Measurements from ENCODE around the gene PFAS.

The PFAS gene

DNA sequence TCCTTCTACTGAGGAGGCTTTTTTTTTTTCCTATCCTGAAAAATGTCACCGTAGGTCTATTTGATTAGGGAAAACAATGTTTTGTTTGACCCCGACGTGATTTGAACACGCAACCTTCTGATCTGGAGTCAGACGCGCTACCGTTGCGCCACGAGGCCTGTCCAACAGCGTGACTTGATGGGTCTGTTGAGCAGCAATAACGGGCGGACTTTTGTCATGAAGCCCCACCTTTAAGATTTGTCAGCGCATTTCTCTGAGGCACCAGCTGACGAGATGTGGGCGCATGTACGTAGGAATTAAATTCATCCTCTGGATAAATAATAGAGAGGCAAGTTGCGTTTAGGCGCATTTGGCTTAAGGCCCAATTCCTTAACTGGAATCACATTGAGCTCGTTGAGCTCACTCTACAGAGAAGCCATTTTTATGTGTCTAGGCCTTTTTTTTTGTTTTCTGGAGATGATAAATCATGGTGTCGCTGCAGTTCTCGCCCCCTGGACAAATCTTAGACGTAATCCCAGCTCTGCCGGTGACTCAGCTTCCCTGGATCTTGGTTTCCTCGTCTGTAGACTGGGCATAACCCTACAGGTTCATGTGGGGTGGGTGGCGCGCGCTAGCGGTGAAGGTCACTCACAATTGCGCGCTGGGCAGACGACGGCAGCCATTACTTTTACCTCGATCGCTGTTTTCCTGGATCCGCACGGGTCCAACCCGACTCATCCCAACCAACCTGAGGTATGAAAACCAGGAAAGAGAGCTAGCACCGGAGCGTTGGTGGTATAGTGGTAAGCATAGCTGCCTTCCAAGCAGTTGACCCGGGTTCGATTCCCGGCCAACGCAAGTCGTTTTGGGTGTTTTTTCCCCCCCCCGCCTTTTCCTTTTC, 28.1 kb upstream of the PFAS start:
- WGBS = under 1% methylated on average over 45 of the region's 45 CpGs
- Histone ChIP-seq H3K27ac (ENCODE audit: low read depth, low read length) (peak overlapping the region; percentile 74), H3K9ac (ENCODE audit: low read depth, low read length) (peak overlapping the region; percentile 82), H3K27me3 (ENCODE audit: insufficient read depth, low read length) (no peaks in the 10 kb centered on the region), H3K36me3 (ENCODE audit: insufficient read depth, low read length) (no peaks in the 10 kb centered on the region), H3K9me3 (ENCODE audit: insufficient read depth, low read depth, low read length) (no peaks in the 10 kb centered on the region), H3K4me3 (ENCODE audit: low read length) (peak overlapping the region; percentile 75), H3K4me1 (ENCODE audit: insufficient read depth, low read length) (no peaks in the 10 kb centered on the region)

DNA sequence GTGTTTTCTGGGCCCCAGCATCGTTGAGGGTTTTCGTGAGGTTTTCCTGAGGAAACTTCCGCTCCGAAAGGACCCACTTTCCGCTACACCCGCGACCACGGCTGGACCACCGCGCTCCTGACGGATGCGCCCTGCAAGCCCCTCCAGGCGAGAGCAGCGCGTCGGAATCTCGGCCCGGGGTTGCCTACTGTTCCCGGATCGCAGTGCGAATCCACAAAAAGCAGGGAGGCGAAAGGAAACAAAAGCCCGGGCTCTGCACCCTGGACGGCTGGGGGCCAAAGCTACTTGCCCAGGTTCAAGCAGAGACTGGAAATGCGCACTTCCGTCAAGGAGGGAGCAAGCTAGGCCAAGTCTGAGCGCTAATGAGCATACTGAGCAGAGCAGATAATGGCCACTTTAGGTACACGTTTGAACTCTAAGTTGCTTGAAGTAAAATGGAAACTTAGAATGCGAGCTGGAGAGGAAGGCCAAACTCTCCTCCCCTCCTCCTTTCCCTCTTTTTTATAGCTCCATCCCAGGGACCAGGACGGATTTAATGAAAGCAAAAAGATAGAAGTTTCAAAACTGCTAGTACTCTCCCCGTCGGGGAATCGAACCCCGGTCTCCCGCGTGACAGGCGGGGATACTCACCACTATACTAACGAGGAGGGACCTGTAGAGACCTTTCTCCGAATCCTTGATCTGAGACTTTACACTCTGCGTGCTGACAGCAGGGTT, 27.3 kb upstream of the PFAS start:
- no peaks in the 10 kb centered on the region for H3K27me3 ChIP-seq (ENCODE audit: insufficient read depth, low read length)
- peak overlapping the region; percentile 68 for H3K27ac ChIP-seq (ENCODE audit: low read depth, low read length)

GRCh38 chr17:8222380-8222629, 26.8 kb upstream of the PFAS start:
- Histone ChIP-seq H3K4me1 (ENCODE audit: insufficient read depth, low read length) (0 out of 2 replicates have a peak, but pooled peaks cover 3% of the 10 kb centered on the region), H3K27me3 (ENCODE audit: insufficient read depth, low read length) (no peaks in the 10 kb centered on the region), H3K9ac (ENCODE audit: low read depth, low read length) (no peak overlapping the region), H3K4me3 (ENCODE audit: low read length) (peak overlapping the region; percentile 75), H3K9me3 (ENCODE audit: insufficient read depth, low read depth, low read length) (no peaks in the 10 kb centered on the region), H3K36me3 (ENCODE audit: insufficient read depth, low read length) (peaks cover 1% of the 10 kb centered on the region; the same call in 1 of the 2 replicates), H3K27ac (ENCODE audit: low read depth, low read length) (no peak overlapping the region; the same call in 1 of the 2 replicates)
- under 1% methylated on average over 9 of the region's 9 CpGs for WGBS

More for the DNA sequence above, 27.3 kb upstream of the PFAS start:
- Histone ChIP-seq H3K9ac (ENCODE audit: low read depth, low read length) (peak overlapping the region; percentile 81), H3K4me1 (ENCODE audit: insufficient read depth, low read length) (no peaks in the 10 kb centered on the region), H3K9me3 (ENCODE audit: insufficient read depth, low read depth, low read length) (no peaks in the 10 kb centered on the region), H3K36me3 (ENCODE audit: insufficient read depth, low read length) (no peaks in the 10 kb centered on the region), H3K4me3 (ENCODE audit: low read length) (peak overlapping the region; percentile 75)
- under 1% methylated on average over 40 of the region's 40 CpGs for WGBS

DNA sequence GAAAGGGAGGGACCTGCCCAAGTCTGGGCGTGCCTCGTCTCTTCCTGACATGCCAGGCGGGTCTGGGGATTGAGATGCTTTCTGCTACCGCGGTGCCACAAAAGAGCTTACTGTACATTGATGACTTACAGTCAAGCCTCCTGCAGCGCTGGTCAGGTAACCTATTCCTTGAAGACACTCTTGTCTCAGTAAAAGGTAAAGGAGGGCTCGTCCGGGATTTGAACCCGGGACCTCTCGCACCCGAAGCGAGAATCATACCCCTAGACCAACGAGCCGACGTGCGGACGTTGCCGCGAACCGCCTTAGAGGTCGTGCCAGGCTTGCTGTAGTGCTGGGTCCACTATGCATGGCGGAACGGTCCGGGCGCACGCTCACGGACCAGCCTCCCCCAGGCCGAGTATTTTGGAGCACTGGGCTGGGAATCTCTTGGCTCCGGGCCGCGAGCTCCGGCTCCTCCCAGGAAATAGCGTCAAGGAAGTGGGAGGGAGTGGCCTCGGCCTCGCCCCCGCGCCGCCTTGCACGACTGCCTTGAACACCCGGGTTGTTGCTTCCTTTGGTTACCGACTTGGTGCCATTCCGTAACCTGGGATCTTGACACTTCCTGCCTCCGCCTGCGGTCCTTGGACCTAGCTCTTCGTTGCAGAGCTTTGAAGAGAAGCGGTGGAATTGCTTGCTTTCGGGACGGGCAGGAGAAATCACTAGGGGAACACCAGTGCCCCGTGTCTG, 26.3 kb upstream of the PFAS start:
- Histone ChIP-seq H3K36me3 (ENCODE audit: insufficient read depth, low read length) (peaks cover 6% of the 10 kb centered on the region), H3K4me3 (ENCODE audit: low read length) (peak overlapping the region; percentile 75), H3K27ac (ENCODE audit: low read depth, low read length) (peak overlapping the region; percentile 91), H3K27me3 (ENCODE audit: insufficient read depth, low read length) (no peaks in the 10 kb centered on the region), H3K9me3 (ENCODE audit: insufficient read depth, low read depth, low read length) (no peaks in the 10 kb centered on the region), H3K9ac (ENCODE audit: low read depth, low read length) (peak overlapping the region; percentile 72), H3K4me1 (ENCODE audit: insufficient read depth, low read length) (0 out of 2 replicates have a peak, but pooled peaks cover 4% of the 10 kb centered on the region)
- under 1% methylated on average over 49 of the region's 49 CpGs for WGBS

GRCh38 chr17:8223356-8224126, 25.5 kb upstream of the PFAS start:
- 4% methylated on average over 27 of the region's 27 CpGs for WGBS
- Histone ChIP-seq H3K27ac (ENCODE audit: low read depth, low read length) (peak overlapping the region; percentile 91), H3K9ac (ENCODE audit: low read depth, low read length) (peak overlapping the region; percentile 72), H3K4me1 (ENCODE audit: insufficient read depth, low read length) (0 out of 2 replicates have a peak, but pooled peaks cover 4% of the 10 kb centered on the region), H3K9me3 (ENCODE audit: insufficient read depth, low read depth, low read length) (no peaks in the 10 kb centered on the region), H3K4me3 (ENCODE audit: low read length) (peak overlapping the region; percentile 75), H3K36me3 (ENCODE audit: insufficient read depth, low read length) (peaks cover 14% of the 10 kb centered on the region), H3K27me3 (ENCODE audit: insufficient read depth, low read length) (no peaks in the 10 kb centered on the region)

DNA sequence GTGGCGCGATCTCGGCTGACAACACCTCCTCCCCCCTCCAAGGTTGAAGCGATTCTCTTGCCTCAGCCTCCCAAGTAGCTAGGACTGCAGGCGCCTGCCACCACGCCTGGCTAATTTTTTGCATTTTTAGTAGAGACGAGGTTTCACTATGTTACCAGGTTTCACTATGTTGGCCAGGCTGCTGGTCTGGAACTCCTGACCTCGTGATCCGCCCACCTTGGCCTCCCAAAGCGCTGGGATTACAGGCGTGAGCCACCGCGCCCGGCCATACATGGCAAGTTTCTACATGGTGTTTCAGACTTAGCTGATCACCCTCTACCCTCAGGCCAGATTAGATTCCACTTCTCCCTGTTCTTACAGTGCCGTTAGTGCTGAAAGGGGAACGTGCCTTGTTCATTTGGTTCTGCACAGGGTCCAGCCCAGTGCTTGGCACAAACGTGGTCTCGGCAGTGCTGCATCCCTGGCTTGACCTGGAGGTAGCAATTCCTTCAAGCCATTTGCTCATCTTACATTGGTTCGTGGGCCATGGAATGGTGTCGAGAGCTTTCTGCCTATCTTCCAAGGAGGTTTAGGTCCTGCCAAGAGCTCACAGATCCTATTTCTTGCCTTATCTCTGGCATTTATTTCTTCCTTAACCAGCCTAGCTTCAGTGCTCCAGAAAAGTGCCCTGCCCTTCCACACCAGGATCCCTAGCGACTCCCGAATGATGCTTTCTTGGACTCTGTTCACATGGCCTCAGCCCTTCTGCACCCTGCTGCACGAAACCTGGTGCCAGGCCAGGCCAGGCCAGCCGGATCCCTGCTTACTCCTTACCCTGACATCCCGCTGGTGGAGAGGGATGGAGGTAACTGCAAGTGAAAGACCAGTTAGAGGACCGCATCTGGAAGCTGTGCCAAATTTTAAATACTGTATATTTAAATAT, 23.9 kb upstream of the PFAS start:
- Histone ChIP-seq H3K27ac (ENCODE audit: low read depth, low read length) (no peak overlapping the region), H3K9ac (ENCODE audit: low read depth, low read length) (no peak overlapping the region), H3K4me1 (ENCODE audit: insufficient read depth, low read length) (0 out of 2 replicates have a peak, but pooled peaks cover 4% of the 10 kb centered on the region), H3K36me3 (ENCODE audit: insufficient read depth, low read length) (peaks cover 30% of the 10 kb centered on the region), H3K27me3 (ENCODE audit: insufficient read depth, low read length) (no peaks in the 10 kb centered on the region), H3K9me3 (ENCODE audit: insufficient read depth, low read depth, low read length) (no peaks in the 10 kb centered on the region), H3K4me3 (ENCODE audit: low read length) (no peak overlapping the region)
- WGBS = 94% methylated on average over 25 of the region's 26 CpGs

- H3K27me3 ChIP-seq (ENCODE audit: insufficient read depth, low read length) = no peaks in the 10 kb centered on the region
- H3K9me3 ChIP-seq (ENCODE audit: insufficient read depth, low read depth, low read length) = no peaks in the 10 kb centered on the region
- 0 out of 2 replicates have a peak, but pooled peaks cover 4% of the 10 kb centered on the region for H3K4me1 ChIP-seq (ENCODE audit: insufficient read depth, low read length)
- H3K27ac ChIP-seq (ENCODE audit: low read depth, low read length) = peak overlapping the region; percentile 84; the same call in 1 of the 2 replicates
- H3K36me3 ChIP-seq (ENCODE audit: insufficient read depth, low read length) = peaks cover 38% of the 10 kb centered on the region
- WGBS = 34% methylated on average over 20 of the region's 20 CpGs
- H3K9ac ChIP-seq (ENCODE audit: low read depth, low read length) = peak overlapping the region; percentile 52
- peak overlapping the region; percentile 68 for H3K4me3 ChIP-seq (ENCODE audit: low read length)
Observed at GRCh38 chr17:8225813-8226535, 23.1 kb upstream of the PFAS start.

DNA sequence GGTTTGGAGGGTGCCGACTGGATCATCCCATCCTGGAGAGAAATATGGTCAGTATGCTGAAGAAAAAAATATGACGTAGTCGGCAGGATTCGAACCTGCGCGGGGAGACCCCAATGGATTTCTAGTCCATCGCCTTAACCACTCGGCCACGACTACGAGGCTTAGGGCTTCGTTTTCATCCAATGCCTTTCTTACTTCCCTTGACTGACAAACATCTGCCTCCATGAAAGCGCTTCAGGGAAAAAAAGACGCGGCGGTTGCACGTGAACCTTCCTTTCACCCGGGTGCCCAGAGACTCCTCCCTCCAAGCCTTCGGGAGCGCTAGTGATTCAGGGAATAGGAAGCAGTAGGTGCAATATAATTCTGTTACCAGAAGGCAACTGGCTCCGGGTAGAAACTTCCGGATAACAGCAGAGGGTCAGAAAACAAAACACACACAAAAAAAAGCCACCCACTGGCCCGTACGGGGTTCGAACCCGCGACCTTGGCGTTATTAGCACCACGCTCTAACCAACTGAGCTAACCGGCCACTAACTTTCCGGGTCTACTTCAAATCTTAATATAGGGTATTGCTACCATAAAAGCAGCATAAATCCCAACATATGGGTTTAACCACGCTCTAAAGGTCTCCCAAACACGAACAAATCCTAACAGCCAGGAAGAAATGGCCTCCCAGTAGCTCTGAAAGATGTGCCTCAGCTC, 22.4 kb upstream of the PFAS start:
- H3K36me3 ChIP-seq (ENCODE audit: insufficient read depth, low read length) = peaks cover 45% of the 10 kb centered on the region
- 0 out of 2 replicates have a peak, but pooled peaks cover 4% of the 10 kb centered on the region for H3K4me1 ChIP-seq (ENCODE audit: insufficient read depth, low read length)
- peak overlapping the region; percentile 69 for H3K9ac ChIP-seq (ENCODE audit: low read depth, low read length)
- H3K4me3 ChIP-seq (ENCODE audit: low read length) = peak overlapping the region; percentile 68
- H3K27ac ChIP-seq (ENCODE audit: low read depth, low read length) = peak overlapping the region; percentile 84
- H3K9me3 ChIP-seq (ENCODE audit: insufficient read depth, low read depth, low read length) = no peaks in the 10 kb centered on the region
- 3% methylated on average over 31 of the region's 32 CpGs for whole genome bisulfite sequencing
- H3K27me3 ChIP-seq (ENCODE audit: insufficient read depth, low read length) = no peaks in the 10 kb centered on the region

DNA sequence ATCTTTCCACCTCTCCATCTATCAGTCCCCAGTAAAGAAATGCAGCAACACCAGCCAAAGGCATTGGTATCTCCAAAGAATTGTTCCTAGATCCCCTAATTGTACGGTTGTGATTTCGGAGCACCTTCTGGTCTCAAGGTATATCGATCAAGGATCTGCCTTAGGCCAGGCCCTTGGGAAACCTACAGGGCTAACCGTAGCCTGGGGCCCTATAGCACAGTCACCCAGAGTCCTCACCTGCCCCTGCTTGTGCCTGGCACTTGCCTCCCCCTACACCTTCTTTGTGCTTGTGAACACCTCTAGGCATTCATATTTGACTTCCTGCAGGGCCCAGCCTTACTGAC, 21.9 kb upstream of the PFAS start:
- 90% methylated on average over 4 of the region's 4 CpGs for WGBS
- H3K9ac ChIP-seq (ENCODE audit: low read depth, low read length) = peak overlapping the region; percentile 46
- H3K4me1 ChIP-seq (ENCODE audit: insufficient read depth, low read length) = 0 out of 2 replicates have a peak, but pooled peaks cover 4% of the 10 kb centered on the region
- H3K4me3 ChIP-seq (ENCODE audit: low read length) = peak overlapping the region; percentile 68
- H3K36me3 ChIP-seq (ENCODE audit: insufficient read depth, low read length) = peaks cover 50% of the 10 kb centered on the region
- no peaks in the 10 kb centered on the region for H3K9me3 ChIP-seq (ENCODE audit: insufficient read depth, low read depth, low read length)
- no peaks in the 10 kb centered on the region for H3K27me3 ChIP-seq (ENCODE audit: insufficient read depth, low read length)
- H3K27ac ChIP-seq (ENCODE audit: low read depth, low read length) = peak overlapping the region; percentile 65

Measured in HUES64 (cell line).